Activated T-cell treated with anti-CD3 and anti-CD28 coated beads, Interleukin-2, amount 50 U/mL, for 72 hours (primary cell): Measurements from ENCODE around the gene CRYBG3. TPM values are rescaled to one million over a fixed set of nuclear protein-coding genes. Genes with fewer than 3 reads are reported as not detected.

Source experiments
- ATAC-seq, 2 donors: fragments of 150-1000 bp; cut with Tn5 transposase; replicated peaks in 1 of 2; 2 replicates each; pipeline ENCODE4 v1.10.0; 2021; ENCODE audit warnings: moderate library complexity in 2 of 2, mild to moderate bottlenecking in 1 of 2
- DNase-seq, 2 donors: peaks; one replicate each; pipeline ENCODE4 v3.0.0; 2021 to 2022; ENCODE audit warnings: mixed read lengths in 1 of 2
- H3K27ac Mint-ChIP-seq: one replicate; pipeline ENCODE4 v1.8.0; 2022; ENCODE audit warnings: mild to moderate bottlenecking, moderate library complexity, mixed read lengths
- H3K27me3 Mint-ChIP-seq: one replicate; pipeline ENCODE4 v1.8.0; 2022; ENCODE audit warnings: low read depth, mixed read lengths
- H3K36me3 Mint-ChIP-seq, 2 donors: one replicate each; pipeline ENCODE4 v1.8.0; 2022; ENCODE audit warnings: mixed read lengths in 2 of 2, mild to moderate bottlenecking in 1 of 2; ENCODE audit not compliant: insufficient read depth in 2 of 2
- H3K4me1 Mint-ChIP-seq: one replicate; pipeline ENCODE4 v1.8.0; 2022; ENCODE audit warnings: low read depth, mixed read lengths
- H3K4me3 Mint-ChIP-seq, 2 donors: one replicate each; pipeline ENCODE4 v1.8.0; 2022; ENCODE audit warnings: mild to moderate bottlenecking in 2 of 2, mixed read lengths in 2 of 2, moderate library complexity in 2 of 2
- H3K9me3 Mint-ChIP-seq, 2 donors: one replicate each; pipeline ENCODE4 v1.8.0; 2022; ENCODE audit warnings: mixed read lengths in 2 of 2
- total RNA-seq, 2 donors: library from RNA; stranded (reverse); gene quantifications; one replicate each; pipeline ENCODE4 v1.2.3, GENCODE V29; 2022

CRYBG3 gene
- total RNA-seq, 2 donors from 2014 or later: 3.4 to 4.0 TPM

GRCh38 chr3:97948351-97949109, 126.7 kb downstream of the CRYBG3 start:
- ATAC-seq: no peak
- H3K36me3 Mint-ChIP-seq: peaks cover 11 to 23% of the 10 kb centered on the region in 2 donors
- no peak for DNase-seq
- H3K27ac Mint-ChIP-seq: peak overlapping the region; percentile 14
- no peaks in the 10 kb centered on the region for H3K9me3 Mint-ChIP-seq
- no peaks in the 10 kb centered on the region for H3K27me3 Mint-ChIP-seq
- H3K4me1 Mint-ChIP-seq: peaks cover 7% of the 10 kb centered on the region
- no peak overlapping the region for H3K4me3 Mint-ChIP-seq

GRCh38 chr3:97949110-97949485, 127.3 kb downstream of the CRYBG3 start:
- H3K4me3 Mint-ChIP-seq: no peak overlapping the region
- no peaks in the 10 kb centered on the region for H3K27me3 Mint-ChIP-seq
- DNase-seq (no peak), ATAC-seq (no peak)
- no peak overlapping the region for H3K27ac Mint-ChIP-seq
- H3K4me1 Mint-ChIP-seq: peaks cover 1% of the 10 kb centered on the region
- peaks cover 11 to 23% of the 10 kb centered on the region in 2 donors for H3K36me3 Mint-ChIP-seq
- H3K9me3 Mint-ChIP-seq: no peaks in the 10 kb centered on the region

GRCh38 chr3:97949743-97950142, 127.9 kb downstream of the CRYBG3 start:
- Mint-ChIP-seq H3K9me3 (no peaks in the 10 kb centered on the region), H3K4me1 (no peaks in the 10 kb centered on the region), H3K27me3 (no peaks in the 10 kb centered on the region), H3K4me3 (no peak overlapping the region), H3K36me3 (peaks cover 11 to 21% of the 10 kb centered on the region in 2 donors), H3K27ac (no peak overlapping the region)
- ATAC-seq (no peak), DNase-seq (no peak)

GRCh38 chr3:97950360-97950759, 128.5 kb downstream of the CRYBG3 start:
- Mint-ChIP-seq H3K4me1 (no peaks in the 10 kb centered on the region), H3K36me3 (peaks cover 11 to 23% of the 10 kb centered on the region in 2 donors), H3K27me3 (no peaks in the 10 kb centered on the region), H3K9me3 (no peaks in the 10 kb centered on the region), H3K27ac (no peak overlapping the region), H3K4me3 (no peak overlapping the region)
- DNase-seq: no peak
- peak in 1 of 2 donors; percentile 58 for ATAC-seq

GRCh38 chr3:97952280-97952679, 130.5 kb downstream of the CRYBG3 start:
- ATAC-seq (no peak), DNase-seq (no peak)
- no peak overlapping the region for H3K4me3 Mint-ChIP-seq
- H3K27ac Mint-ChIP-seq: peak overlapping the region; percentile 22
- no peaks in the 10 kb centered on the region for H3K4me1 Mint-ChIP-seq
- H3K27me3 Mint-ChIP-seq: no peaks in the 10 kb centered on the region
- no peaks in the 10 kb centered on the region for H3K9me3 Mint-ChIP-seq
- peaks cover 7 to 23% of the 10 kb centered on the region in 2 donors for H3K36me3 Mint-ChIP-seq

- Mint-ChIP-seq H3K9me3 (no peaks in the 10 kb centered on the region), H3K4me3 (no peak overlapping the region), H3K4me1 (no peaks in the 10 kb centered on the region), H3K27ac (no peak overlapping the region), H3K27me3 (no peaks in the 10 kb centered on the region), H3K36me3 (peaks cover 7 to 21% of the 10 kb centered on the region in 2 donors)
- DNase-seq (no peak), ATAC-seq (no peak)
Measured at GRCh38 chr3:97952872-97953271, 131.1 kb downstream of the CRYBG3 start.

- H3K27me3 Mint-ChIP-seq: no peaks in the 10 kb centered on the region
- no peaks in the 10 kb centered on the region for H3K9me3 Mint-ChIP-seq
- peaks cover 2 to 16% of the 10 kb centered on the region in 2 donors for H3K36me3 Mint-ChIP-seq
- ATAC-seq (no peak), DNase-seq (no peak)
- H3K27ac Mint-ChIP-seq: no peak overlapping the region
- no peaks in the 10 kb centered on the region for H3K4me1 Mint-ChIP-seq
- H3K4me3 Mint-ChIP-seq: no peak overlapping the region
Measured at GRCh38 chr3:97954228-97954827, 132.5 kb downstream of the CRYBG3 start.

GRCh38 chr3:97956051-97956450, 134.2 kb downstream of the CRYBG3 start:
- Mint-ChIP-seq H3K4me3 (no peak overlapping the region), H3K9me3 (no peaks in the 10 kb centered on the region), H3K36me3 (peaks cover 2 to 15% of the 10 kb centered on the region in 2 donors), H3K27ac (peak overlapping the region; percentile 79), H3K27me3 (no peaks in the 10 kb centered on the region), H3K4me1 (no peaks in the 10 kb centered on the region)
- ATAC-seq (no peak), DNase-seq (no peak)

GRCh38 chr3:97957617-97958311, 136.0 kb downstream of the CRYBG3 start:
- no peaks in the 10 kb centered on the region for H3K9me3 Mint-ChIP-seq
- no peaks in the 10 kb centered on the region for H3K4me1 Mint-ChIP-seq
- no peaks in the 10 kb centered on the region for H3K27me3 Mint-ChIP-seq
- DNase-seq (no peak), ATAC-seq (no peak)
- no peak overlapping the region for H3K4me3 Mint-ChIP-seq
- no peak overlapping the region for H3K27ac Mint-ChIP-seq
- H3K36me3 Mint-ChIP-seq: peaks cover 4 to 24% of the 10 kb centered on the region in 2 donors

GRCh38 chr3:97958396-97958795, 136.6 kb downstream of the CRYBG3 start:
- DNase-seq: no peak
- H3K36me3 Mint-ChIP-seq: peaks cover 1 to 24% of the 10 kb centered on the region in 2 donors
- no peaks in the 10 kb centered on the region for H3K9me3 Mint-ChIP-seq
- H3K27me3 Mint-ChIP-seq: no peaks in the 10 kb centered on the region
- H3K27ac Mint-ChIP-seq: no peak overlapping the region
- no peaks in the 10 kb centered on the region for H3K4me1 Mint-ChIP-seq
- no peak overlapping the region for H3K4me3 Mint-ChIP-seq
- no peak for ATAC-seq

GRCh38 chr3:97958796-97959195, 137.0 kb downstream of the CRYBG3 start:
- peaks cover 4% of the 10 kb centered on the region for H3K4me1 Mint-ChIP-seq
- H3K27me3 Mint-ChIP-seq: no peaks in the 10 kb centered on the region
- no peak overlapping the region for H3K4me3 Mint-ChIP-seq
- H3K9me3 Mint-ChIP-seq: no peaks in the 10 kb centered on the region
- DNase-seq (no peak), ATAC-seq (no peak)
- H3K36me3 Mint-ChIP-seq: peaks cover 1 to 24% of the 10 kb centered on the region in 2 donors
- no peak overlapping the region for H3K27ac Mint-ChIP-seq

- H3K4me3 Mint-ChIP-seq: no peak overlapping the region
- no peaks in the 10 kb centered on the region for H3K9me3 Mint-ChIP-seq
- no peak overlapping the region for H3K27ac Mint-ChIP-seq
- ATAC-seq (no peak), DNase-seq (no peak)
- H3K27me3 Mint-ChIP-seq: no peaks in the 10 kb centered on the region
- peaks cover 1 to 23% of the 10 kb centered on the region in 2 donors for H3K36me3 Mint-ChIP-seq
- H3K4me1 Mint-ChIP-seq: peaks cover 11% of the 10 kb centered on the region
Measured at GRCh38 chr3:97959872-97960271, 138.1 kb downstream of the CRYBG3 start.

GRCh38 chr3:97960551-97960950, 138.7 kb downstream of the CRYBG3 start:
- peaks cover 1 to 19% of the 10 kb centered on the region in 2 donors for H3K36me3 Mint-ChIP-seq
- no peak overlapping the region for H3K27ac Mint-ChIP-seq
- no peak overlapping the region for H3K4me3 Mint-ChIP-seq
- H3K4me1 Mint-ChIP-seq: peaks cover 17% of the 10 kb centered on the region
- DNase-seq (no peak), ATAC-seq (no peak)
- no peaks in the 10 kb centered on the region for H3K9me3 Mint-ChIP-seq
- no peaks in the 10 kb centered on the region for H3K27me3 Mint-ChIP-seq
